Measurements from ENCODE around the gene PRR15. TPM values are rescaled to one million over a fixed set of nuclear protein-coding genes. Genes with fewer than 3 reads are reported as not detected.

PRR15 gene
- 100 to 1,000 TPM in 3 of 4 donors, 10 to 100 TPM in 1; 53.3 to 443 (median 294) TPM for total RNA-seq

DNA sequence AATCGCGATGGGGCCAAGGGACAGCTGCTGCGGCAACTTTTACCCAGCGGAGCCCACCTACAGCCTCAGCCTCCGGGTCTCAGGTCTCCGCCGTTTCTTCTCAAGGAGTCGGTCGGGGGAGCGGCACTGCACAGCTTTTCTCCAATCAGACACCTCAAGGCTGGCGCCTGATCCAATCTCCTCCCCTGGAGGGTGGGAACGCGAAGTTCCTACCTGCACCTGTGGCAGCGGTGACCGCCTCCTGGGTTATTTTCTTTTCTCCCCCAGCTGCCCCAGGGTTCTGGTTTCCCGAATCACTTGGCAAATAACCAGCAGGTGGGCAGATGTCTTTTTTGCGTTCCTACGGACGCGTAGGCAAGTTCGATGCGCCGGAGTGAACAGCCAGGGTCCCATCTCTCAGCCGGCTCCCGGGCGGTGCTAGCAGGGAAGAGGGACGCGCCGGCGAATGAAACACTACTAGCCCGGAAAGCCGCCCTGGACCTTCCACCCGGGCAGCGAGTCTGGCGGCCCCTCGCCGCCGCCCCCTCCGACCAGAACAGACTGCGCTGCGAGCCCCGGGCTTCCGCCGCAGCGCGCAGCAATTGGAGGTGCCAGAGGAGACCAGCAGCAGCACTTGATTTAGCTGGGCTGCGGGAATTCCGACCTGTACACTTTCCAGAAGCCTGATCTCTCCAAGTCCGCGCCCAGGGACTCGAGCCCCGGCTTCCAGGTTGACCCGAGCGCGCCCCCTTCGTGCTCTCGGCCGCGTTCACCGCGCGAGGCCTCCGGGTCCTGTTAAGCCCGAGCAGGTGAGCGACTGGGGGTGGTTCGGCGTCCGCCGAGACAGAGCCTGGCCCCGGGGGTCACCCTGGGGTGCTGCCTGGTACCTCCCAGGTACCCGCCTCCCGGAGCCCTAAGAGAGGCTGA lies at the start of gene PRR15:
TSS of gene PRR15 (plus strand) at position 246 of the 906 bp plus-strand sequence. CDS start 2,495 bp downstream, outside the sequence.
- intact Hi-C loops (cut with DNase I; ENCODE audit: low total_unique reads), result no loop called here
- DNase-seq, result peak; percentile 91
- no peaks in the 10 kb centered on the region for H3K9me3 ChIP-seq
- peaks cover 0 to 40% (median 28%) of the 10 kb centered on the region in 4 donors for H3K4me1 ChIP-seq
- TF ChIP-seq, protein P1, sequence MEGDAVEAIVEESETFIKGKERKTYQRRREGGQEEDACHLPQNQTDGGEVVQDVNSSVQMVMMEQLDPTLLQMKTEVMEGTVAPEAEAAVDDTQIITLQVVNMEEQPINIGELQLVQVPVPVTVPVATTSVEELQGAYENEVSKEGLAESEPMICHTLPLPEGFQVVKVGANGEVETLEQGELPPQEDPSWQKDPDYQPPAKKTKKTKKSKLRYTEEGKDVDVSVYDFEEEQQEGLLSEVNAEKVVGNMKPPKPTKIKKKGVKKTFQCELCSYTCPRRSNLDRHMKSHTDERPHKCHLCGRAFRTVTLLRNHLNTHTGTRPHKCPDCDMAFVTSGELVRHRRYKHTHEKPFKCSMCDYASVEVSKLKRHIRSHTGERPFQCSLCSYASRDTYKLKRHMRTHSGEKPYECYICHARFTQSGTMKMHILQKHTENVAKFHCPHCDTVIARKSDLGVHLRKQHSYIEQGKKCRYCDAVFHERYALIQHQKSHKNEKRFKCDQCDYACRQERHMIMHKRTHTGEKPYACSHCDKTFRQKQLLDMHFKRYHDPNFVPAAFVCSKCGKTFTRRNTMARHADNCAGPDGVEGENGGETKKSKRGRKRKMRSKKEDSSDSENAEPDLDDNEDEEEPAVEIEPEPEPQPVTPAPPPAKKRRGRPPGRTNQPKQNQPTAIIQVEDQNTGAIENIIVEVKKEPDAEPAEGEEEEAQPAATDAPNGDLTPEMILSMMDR (IDR thresholded peaks at IDR 0.05), result peak in 1 of 5 experiments; percentile 16
- TF ChIP-seq EP300 (IDR thresholded peaks at IDR 0.05; ENCODE audit: low read depth), result no peak
- peak; percentile 89 to 93 (median 89) for TF ChIP-seq POLR2AphosphoS5 (IDR thresholded peaks at IDR 0.05)
- TF ChIP-seq POLR2A (IDR thresholded peaks at IDR 0.05), result peak; percentile 92
- H3K27ac ChIP-seq, result peak within 1 kb of the TSS; percentile 89 to 96 (median 92)
- no peaks in the 10 kb centered on the region for H3K36me3 ChIP-seq
- WGBS, 2 donors (ENCODE audit: low coverage in 1 of 2), result 2% methylated on average over 72 of the region's 72 CpGs; no CpG with 5 or more reads in 1 of the 2 donors
- H3K4me3 ChIP-seq, result peak within 1 kb of the TSS; percentile 45 to 71 (median 68)
- in situ Hi-C loops (cut with MboI; ENCODE audit: low pct_ligation_motif_present in 1 of 4, low pct_unique_long_range_greater_than_20kb in 1 of 4, low sequenced_read_pairs in 3 of 4), result no loop called here
- peaks cover 60% of the 10 kb centered on the region for H3K27me3 ChIP-seq

DNA sequence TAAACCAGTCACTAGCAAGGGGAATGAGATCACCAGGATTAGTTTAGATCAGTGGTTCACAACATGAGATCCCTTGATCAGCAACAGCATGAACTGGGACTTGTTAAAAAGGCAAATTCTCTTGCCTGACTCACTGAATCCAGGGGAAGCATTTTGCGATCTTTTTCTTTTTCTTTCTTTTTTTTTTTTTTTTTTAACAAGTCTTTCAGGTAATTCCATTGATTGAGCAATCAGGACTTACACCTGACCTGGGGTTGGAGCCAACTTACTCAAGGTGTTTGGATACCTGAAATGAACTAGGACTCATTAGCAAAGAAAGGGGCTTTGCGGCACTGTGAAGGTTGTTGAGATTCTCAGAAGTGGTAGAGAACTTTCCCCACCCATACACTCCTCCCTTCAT lies 47.1 kb upstream of the PRR15 start:
- DNase-seq, result no peak
- Histone ChIP-seq H3K4me3 (no peak overlapping the region), H3K4me1 (no peaks in the 10 kb centered on the region), H3K27ac (no peak overlapping the region), H3K36me3 (peaks cover 0 to 2% (median 0%) of the 10 kb centered on the region in 4 donors), H3K27me3 (no peaks in the 10 kb centered on the region), H3K9me3 (no peaks in the 10 kb centered on the region)
- intact Hi-C loops (cut with DNase I; ENCODE audit: low total_unique reads) (no loop called here), in situ Hi-C loops (cut with MboI; ENCODE audit: low pct_ligation_motif_present in 1 of 4, low pct_unique_long_range_greater_than_20kb in 1 of 4, low sequenced_read_pairs in 3 of 4) (no loop called here)
- 90 to 100% methylated on average over 1 to 2 of the region's 2 CpGs for WGBS, 2 donors (ENCODE audit: low coverage in 1 of 2)
- no peak for TF ChIP-seq EP300 (IDR thresholded peaks at IDR 0.05; ENCODE audit: low read depth)
- TF ChIP-seq, protein P1 (IDR thresholded peaks at IDR 0.05), result no peak
- TF ChIP-seq POLR2AphosphoS5 (IDR thresholded peaks at IDR 0.05), result no peak

- no peak overlapping the region for H3K27ac ChIP-seq
- no peak for DNase-seq
- in situ Hi-C loops (cut with MboI; ENCODE audit: low pct_ligation_motif_present in 1 of 4, low pct_unique_long_range_greater_than_20kb in 1 of 4, low sequenced_read_pairs in 3 of 4) (no loop called here), intact Hi-C loops (cut with DNase I; ENCODE audit: low total_unique reads) (no loop called here)
- H3K4me3 ChIP-seq, result no peak overlapping the region
- TF ChIP-seq POLR2A (IDR thresholded peaks at IDR 0.05) (no peak), POLR2AphosphoS5 (IDR thresholded peaks at IDR 0.05) (no peak), EP300 (IDR thresholded peaks at IDR 0.05; ENCODE audit: low read depth) (no peak)
- TF ChIP-seq, protein P1 (IDR thresholded peaks at IDR 0.05), result no peak
- H3K36me3 ChIP-seq, result peaks cover 0 to 4% (median 0%) of the 10 kb centered on the region in 4 donors
- WGBS, 2 donors (ENCODE audit: low coverage in 1 of 2), result 67 to 78% methylated on average over 1 of the region's 1 CpG
- no peaks in the 10 kb centered on the region for H3K4me1 ChIP-seq
- peaks cover 6 to 11% of the 10 kb centered on the region in 2 donors for H3K9me3 ChIP-seq
- H3K27me3 ChIP-seq, result no peaks in the 10 kb centered on the region
These were observed 45.0 kb upstream of the PRR15 start for GRCh38 chr7:29518616-29519015.

DNA sequence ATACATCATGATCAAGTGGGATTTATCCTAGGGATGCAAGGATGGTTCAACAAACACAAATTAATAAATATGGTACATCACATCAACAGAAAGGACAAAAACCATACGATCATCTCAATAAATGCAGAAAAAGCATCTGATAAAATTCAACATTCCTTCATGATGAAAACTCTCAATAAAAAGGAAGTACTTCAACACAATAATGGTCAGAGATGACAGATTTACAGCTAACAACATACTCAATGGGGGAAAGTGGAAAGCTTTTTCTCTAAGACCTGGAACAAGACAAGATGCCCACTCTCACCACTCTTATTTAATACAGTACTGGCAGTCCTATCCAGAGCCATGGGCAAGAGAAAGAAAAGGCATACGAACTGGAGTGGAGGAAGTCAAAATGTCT lies 39.9 kb upstream of the PRR15 start:
- WGBS, 2 donors (ENCODE audit: low coverage in 1 of 2), result 68 to 82% methylated on average over 1 to 2 of the region's 2 CpGs
- in situ Hi-C loops (cut with MboI; ENCODE audit: low pct_ligation_motif_present in 1 of 4, low pct_unique_long_range_greater_than_20kb in 1 of 4, low sequenced_read_pairs in 3 of 4), result no loop called here

More for the DNA sequence above, 39.9 kb upstream of the PRR15 start:
- TF ChIP-seq, protein P1 (IDR thresholded peaks at IDR 0.05), result no peak
- TF ChIP-seq EP300 (IDR thresholded peaks at IDR 0.05; ENCODE audit: low read depth) (no peak), POLR2AphosphoS5 (IDR thresholded peaks at IDR 0.05) (no peak), POLR2A (IDR thresholded peaks at IDR 0.05) (no peak)
- H3K36me3 ChIP-seq, result peaks cover 0 to 4% (median 0%) of the 10 kb centered on the region in 4 donors
- H3K27me3 ChIP-seq, result no peaks in the 10 kb centered on the region
- H3K4me1 ChIP-seq, result no peaks in the 10 kb centered on the region
- no peak overlapping the region for H3K4me3 ChIP-seq
- peaks cover 6 to 11% of the 10 kb centered on the region in 2 donors for H3K9me3 ChIP-seq
- intact Hi-C loops (cut with DNase I; ENCODE audit: low total_unique reads), result no loop called here
- H3K27ac ChIP-seq, result no peak overlapping the region
- no peak for DNase-seq

Measured in transverse colon (tissue), 4 donors.